Karpas-422 (cell line): ENCODE data around the gene HDHD5. TPM values are rescaled to one million over a fixed set of nuclear protein-coding genes. Genes with fewer than 3 reads are reported as not detected.

ENCODE experiments used
- DNase-seq: peaks from one replicate; pipeline ENCODE4 v3.0.0-alpha.2; 2015
- H2AFZ ChIP-seq: fragments of 200-600 bp; sonication (generic); 2 replicates; pipeline ENCODE4 v1.6.1; 2014; ENCODE audit warnings: antibody characterized with exemption, low read length, mixed read lengths
- H3K27ac ChIP-seq: fragments of 200-600 bp; sonication (generic); 2 replicates; pipeline ENCODE4 v1.5.1; 2014; ENCODE audit warnings: mild to moderate bottlenecking, low read length, moderate library complexity
- H3K27me3 ChIP-seq: fragments of 200-600 bp; sonication (generic); 2 replicates; pipeline ENCODE4 v1.6.1; 2014; ENCODE audit warnings: low read length, mixed read lengths
- H3K36me3 ChIP-seq: fragments of 200-600 bp; sonication (generic); 2 replicates; pipeline ENCODE4 v1.6.1; 2014; ENCODE audit warnings: low read length, mixed read lengths; ENCODE audit not compliant: insufficient read depth
- H3K4me1 ChIP-seq: fragments of 200-600 bp; sonication (generic); 2 replicates; pipeline ENCODE4 v1.6.1; 2014; ENCODE audit warnings: mild to moderate bottlenecking, low read length, mixed read lengths
- H3K4me2 ChIP-seq: fragments of 200-600 bp; sonication (generic); 2 replicates; pipeline ENCODE4 v1.6.1; 2014; ENCODE audit warnings: low read length, low read depth, mild to moderate bottlenecking; ENCODE audit not compliant: poor library complexity, severe bottlenecking
- H3K4me3 ChIP-seq: fragments of 200-600 bp; sonication (generic); 2 replicates; pipeline ENCODE4 v1.5.1; 2014; ENCODE audit warnings: mild to moderate bottlenecking, antibody characterized with exemption, low read length, mixed read lengths
- H3K79me2 ChIP-seq: fragments of 200-600 bp; sonication (generic); 2 replicates; pipeline ENCODE4 v1.6.1; 2014; ENCODE audit warnings: mild to moderate bottlenecking, low read length, mixed read lengths
- H3K9ac ChIP-seq: fragments of 200-600 bp; sonication (generic); 2 replicates; pipeline ENCODE4 v1.6.0; 2014; ENCODE audit warnings: low read length
- H3K9me2 ChIP-seq: fragments of 200-600 bp; sonication (generic), shearing (Covaris generic); replicated peaks from 2 replicates; pipeline ENCODE4 v1.6.0; 2014; ENCODE audit warnings: mild to moderate bottlenecking, low read length, moderate library complexity; ENCODE audit not compliant: insufficient read depth
- H3K9me3 ChIP-seq: fragments of 300-700, 200-600 bp; sonication (generic); 2 replicates; pipeline ENCODE4 v1.6.1; 2014; ENCODE audit warnings: low read length, mixed read lengths
- H4K20me1 ChIP-seq: fragments of 200-600 bp; sonication (generic); 2 replicates; pipeline ENCODE4 v1.6.1; 2014; ENCODE audit warnings: mild to moderate bottlenecking, antibody characterized with exemption, low read length, low read depth; ENCODE audit not compliant: insufficient read depth
- total RNA-seq: library from RNA; depleted of rRNA; stranded (reverse); fragments of >200 nt; shearing (Covaris generic); gene quantifications from 2 replicates; pipeline ENCODE4 v1.2.3, GENCODE V29; 2014; ENCODE audit warnings: low replicate concordance

Gene HDHD5
- total RNA-seq, 1 experiment from 2014 or later, result 29.8 TPM

- Histone ChIP-seq H2AFZ (no peak overlapping the region), H3K4me2 (no peak overlapping the region), H3K27ac (no peak overlapping the region), H3K4me3 (no peak overlapping the region), H3K9ac (no peak overlapping the region), H3K36me3 (no peaks in the 10 kb centered on the region), H4K20me1 (peaks cover 3% of the 10 kb centered on the region; the same call in 1 of the 2 replicates), H3K9me2 (no peaks in the 10 kb centered on the region), H3K79me2 (no peaks in the 10 kb centered on the region), H3K27me3 (no peaks in the 10 kb centered on the region), H3K9me3 (no peaks in the 10 kb centered on the region), H3K4me1 (no peaks in the 10 kb centered on the region)
- DNase-seq, result no peak
These were observed 42.3 kb downstream of the HDHD5 start for GRCh38 chr22:17116572-17117330.

GRCh38 chr22:17115945-17116565 is 43.0 kb downstream of the HDHD5 start:
- Histone ChIP-seq H3K4me1 (no peaks in the 10 kb centered on the region), H3K27ac (no peak overlapping the region), H3K4me2 (no peak overlapping the region), H2AFZ (no peak overlapping the region), H4K20me1 (peaks cover 4% of the 10 kb centered on the region; the same call in 1 of the 2 replicates), H3K9ac (no peak overlapping the region), H3K9me2 (no peaks in the 10 kb centered on the region), H3K27me3 (no peaks in the 10 kb centered on the region), H3K79me2 (no peaks in the 10 kb centered on the region), H3K36me3 (no peaks in the 10 kb centered on the region), H3K9me3 (no peaks in the 10 kb centered on the region), H3K4me3 (no peak overlapping the region)
- no peak for DNase-seq

- Histone ChIP-seq H3K4me3 (no peak overlapping the region), H4K20me1 (peaks cover 4% of the 10 kb centered on the region; the same call in 1 of the 2 replicates), H3K9me2 (no peaks in the 10 kb centered on the region), H3K36me3 (no peaks in the 10 kb centered on the region), H3K27me3 (no peaks in the 10 kb centered on the region), H3K4me2 (no peak overlapping the region), H3K9ac (no peak overlapping the region), H3K27ac (no peak overlapping the region), H3K79me2 (no peaks in the 10 kb centered on the region), H3K9me3 (no peaks in the 10 kb centered on the region), H2AFZ (no peak overlapping the region), H3K4me1 (no peaks in the 10 kb centered on the region)
- no peak for DNase-seq
These were observed 43.8 kb downstream of the HDHD5 start for GRCh38 chr22:17115236-17115635.

- DNase-seq, result no peak
- Histone ChIP-seq H3K9me2 (no peaks in the 10 kb centered on the region), H3K9ac (no peak overlapping the region), H3K4me1 (no peaks in the 10 kb centered on the region), H3K4me3 (no peak overlapping the region), H3K79me2 (no peaks in the 10 kb centered on the region), H3K27ac (no peak overlapping the region), H2AFZ (no peak overlapping the region), H3K4me2 (no peak overlapping the region), H3K9me3 (no peaks in the 10 kb centered on the region), H4K20me1 (peaks cover 4% of the 10 kb centered on the region; the same call in 1 of the 2 replicates), H3K27me3 (no peaks in the 10 kb centered on the region), H3K36me3 (no peaks in the 10 kb centered on the region)
These were observed 44.2 kb downstream of the HDHD5 start for GRCh38 chr22:17114898-17115235.

GRCh38 chr22:17114173-17114897 is 44.7 kb downstream of the HDHD5 start:
- Histone ChIP-seq H3K9me2 (no peaks in the 10 kb centered on the region), H3K4me2 (no peak overlapping the region), H3K4me3 (no peak overlapping the region), H3K4me1 (no peaks in the 10 kb centered on the region), H3K79me2 (no peaks in the 10 kb centered on the region), H4K20me1 (peaks cover 4% of the 10 kb centered on the region; the same call in 1 of the 2 replicates), H2AFZ (no peak overlapping the region), H3K9me3 (no peaks in the 10 kb centered on the region), H3K36me3 (no peaks in the 10 kb centered on the region), H3K27me3 (no peaks in the 10 kb centered on the region), H3K27ac (no peak overlapping the region), H3K9ac (no peak overlapping the region)
- DNase-seq, result no peak

GRCh38 chr22:17113600-17113999 is 45.5 kb downstream of the HDHD5 start:
- Histone ChIP-seq H3K27ac (no peak overlapping the region), H3K4me2 (no peak overlapping the region), H3K36me3 (no peaks in the 10 kb centered on the region), H3K9me3 (no peaks in the 10 kb centered on the region), H2AFZ (no peak overlapping the region), H3K27me3 (no peaks in the 10 kb centered on the region), H3K9me2 (no peaks in the 10 kb centered on the region), H4K20me1 (peaks cover 4% of the 10 kb centered on the region; the same call in 1 of the 2 replicates), H3K79me2 (no peaks in the 10 kb centered on the region), H3K9ac (no peak overlapping the region), H3K4me3 (no peak overlapping the region), H3K4me1 (no peaks in the 10 kb centered on the region)
- no peak for DNase-seq

GRCh38 chr22:17112491-17113042 is 46.5 kb downstream of the HDHD5 start:
- no peaks in the 10 kb centered on the region for H3K79me2 ChIP-seq
- no peaks in the 10 kb centered on the region for H3K9me3 ChIP-seq
- H3K4me3 ChIP-seq, result no peak overlapping the region
- no peak overlapping the region for H3K27ac ChIP-seq
- no peak overlapping the region for H3K4me2 ChIP-seq
- no peaks in the 10 kb centered on the region for H3K36me3 ChIP-seq
- H2AFZ ChIP-seq, result no peak overlapping the region
- no peak for DNase-seq
- no peak overlapping the region for H3K9ac ChIP-seq
- H3K27me3 ChIP-seq, result no peaks in the 10 kb centered on the region
- peaks cover 4% of the 10 kb centered on the region; the same call in 1 of the 2 replicates for H4K20me1 ChIP-seq
- H3K4me1 ChIP-seq, result no peaks in the 10 kb centered on the region
- no peaks in the 10 kb centered on the region for H3K9me2 ChIP-seq
